Measurements from ENCODE around the gene ZFP92. TPM values are rescaled to one million over a fixed set of nuclear protein-coding genes. Genes with fewer than 3 reads are reported as not detected.

Gene ZFP92
- total and polyA plus RNA-seq, 8 donors = 0.98 to 2.9 (median 1.2) TPM

DNA sequence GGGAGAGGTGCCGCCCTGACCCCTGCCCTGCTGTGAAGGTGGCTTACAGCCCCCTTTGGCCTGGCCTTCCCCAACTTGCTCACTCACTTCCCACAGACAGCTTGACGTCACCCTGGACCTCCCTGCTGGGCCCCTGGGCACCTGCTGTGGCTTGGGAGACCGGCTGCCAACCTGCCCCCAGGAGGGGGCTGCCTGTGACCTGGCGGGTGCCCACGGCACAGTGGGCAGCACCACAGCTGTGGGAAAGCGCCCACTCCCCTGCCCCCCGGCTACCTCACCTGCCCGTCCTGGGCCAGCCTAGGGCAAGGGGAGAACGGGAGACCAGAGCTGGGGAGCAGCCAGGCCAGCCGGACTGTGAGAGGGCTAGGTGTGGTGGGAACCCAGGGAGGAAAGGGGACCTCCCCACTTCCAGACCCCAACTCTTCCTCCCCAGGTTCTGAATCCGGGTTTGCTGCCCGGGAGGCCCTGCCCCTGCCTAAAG is 2.4 kb upstream of the ZFP92 start:
- TF ChIP-seq, protein P1, sequence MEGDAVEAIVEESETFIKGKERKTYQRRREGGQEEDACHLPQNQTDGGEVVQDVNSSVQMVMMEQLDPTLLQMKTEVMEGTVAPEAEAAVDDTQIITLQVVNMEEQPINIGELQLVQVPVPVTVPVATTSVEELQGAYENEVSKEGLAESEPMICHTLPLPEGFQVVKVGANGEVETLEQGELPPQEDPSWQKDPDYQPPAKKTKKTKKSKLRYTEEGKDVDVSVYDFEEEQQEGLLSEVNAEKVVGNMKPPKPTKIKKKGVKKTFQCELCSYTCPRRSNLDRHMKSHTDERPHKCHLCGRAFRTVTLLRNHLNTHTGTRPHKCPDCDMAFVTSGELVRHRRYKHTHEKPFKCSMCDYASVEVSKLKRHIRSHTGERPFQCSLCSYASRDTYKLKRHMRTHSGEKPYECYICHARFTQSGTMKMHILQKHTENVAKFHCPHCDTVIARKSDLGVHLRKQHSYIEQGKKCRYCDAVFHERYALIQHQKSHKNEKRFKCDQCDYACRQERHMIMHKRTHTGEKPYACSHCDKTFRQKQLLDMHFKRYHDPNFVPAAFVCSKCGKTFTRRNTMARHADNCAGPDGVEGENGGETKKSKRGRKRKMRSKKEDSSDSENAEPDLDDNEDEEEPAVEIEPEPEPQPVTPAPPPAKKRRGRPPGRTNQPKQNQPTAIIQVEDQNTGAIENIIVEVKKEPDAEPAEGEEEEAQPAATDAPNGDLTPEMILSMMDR (IDR thresholded peaks at IDR 0.05) = no peak
- H3K9me3 ChIP-seq = no peaks in the 10 kb centered on the region
- peaks cover 0 to 8% of the 10 kb centered on the region in 2 donors for H3K4me1 ChIP-seq
- DNase-seq (no peak), ATAC-seq (no peak)
- no peak overlapping the region for H3K4me3 ChIP-seq
- intact Hi-C loops (cut with DNase I) = no loop called here
- no peaks in the 10 kb centered on the region for H3K36me3 ChIP-seq
- no peaks in the 10 kb centered on the region for H3K27me3 ChIP-seq
- H3K27ac ChIP-seq = no peak overlapping the region

DNA sequence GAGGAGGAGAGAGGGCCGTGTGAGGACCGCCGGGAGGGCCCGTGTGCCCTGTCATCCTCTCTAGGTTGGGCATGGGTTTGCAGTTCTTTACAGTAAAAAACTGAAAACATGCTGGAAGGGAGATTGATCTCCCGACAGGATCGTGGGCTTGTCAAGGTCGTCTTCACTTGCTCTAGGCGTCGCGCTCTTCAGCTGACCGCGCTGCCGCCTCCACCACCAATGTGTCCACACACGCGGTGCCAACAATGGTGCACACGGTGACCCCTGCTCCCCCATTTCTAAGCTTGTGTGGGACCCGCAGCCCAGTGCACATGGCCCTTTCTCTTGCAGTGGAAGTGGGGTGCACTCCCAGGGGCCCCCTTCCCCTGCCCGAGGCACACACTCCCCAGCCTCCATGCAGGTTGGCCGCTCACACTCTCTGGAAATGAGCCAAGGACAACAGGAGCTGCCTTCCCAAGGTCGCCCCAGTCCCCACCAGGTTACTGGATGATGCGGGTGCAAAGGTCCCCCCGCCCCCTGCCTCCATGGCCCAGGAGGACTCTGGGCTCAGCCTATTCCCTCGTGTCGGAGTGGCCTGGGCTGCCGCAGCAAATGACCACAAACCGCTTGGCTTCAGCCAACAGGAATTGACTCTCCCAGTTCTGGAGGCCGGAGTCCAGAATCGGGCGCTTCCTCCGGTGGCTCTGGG is 1.7 kb upstream of the ZFP92 start:
- TF ChIP-seq, protein P1 (IDR thresholded peaks at IDR 0.05) = no peak
- DNase-seq = no peak
- Histone ChIP-seq H3K4me1 (peaks cover 0 to 8% of the 10 kb centered on the region in 2 donors), H3K27ac (no peak overlapping the region), H3K9me3 (no peaks in the 10 kb centered on the region), H3K4me3 (no peak overlapping the region), H3K27me3 (no peaks in the 10 kb centered on the region), H3K36me3 (no peaks in the 10 kb centered on the region)
- ATAC-seq = no peak
- intact Hi-C loops (cut with DNase I) = no loop called here

DNA sequence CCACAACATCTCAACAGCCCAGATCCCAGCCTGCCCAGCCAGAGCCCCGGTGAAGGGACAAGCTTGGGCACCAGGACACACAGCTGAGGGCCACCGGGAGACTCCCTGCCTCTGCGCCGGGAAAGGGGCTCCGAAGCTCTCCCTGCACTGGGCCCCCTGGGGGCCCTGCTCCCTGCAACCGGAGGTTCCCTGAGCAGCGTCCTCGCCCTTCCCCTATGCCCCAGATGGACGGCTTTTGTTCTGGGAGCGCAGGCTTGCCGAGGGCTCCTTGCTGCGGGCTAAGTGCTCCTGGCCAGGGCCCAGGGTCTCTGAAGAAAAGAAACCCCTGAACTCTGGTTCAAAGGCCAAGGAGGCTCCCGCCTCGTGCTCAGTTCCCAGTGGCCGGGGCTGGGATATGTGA is 899 bp upstream of the ZFP92 start:
- no peak for ATAC-seq
- no peaks in the 10 kb centered on the region for H3K27me3 ChIP-seq
- intact Hi-C loops (cut with DNase I) = no loop called here

DNA sequence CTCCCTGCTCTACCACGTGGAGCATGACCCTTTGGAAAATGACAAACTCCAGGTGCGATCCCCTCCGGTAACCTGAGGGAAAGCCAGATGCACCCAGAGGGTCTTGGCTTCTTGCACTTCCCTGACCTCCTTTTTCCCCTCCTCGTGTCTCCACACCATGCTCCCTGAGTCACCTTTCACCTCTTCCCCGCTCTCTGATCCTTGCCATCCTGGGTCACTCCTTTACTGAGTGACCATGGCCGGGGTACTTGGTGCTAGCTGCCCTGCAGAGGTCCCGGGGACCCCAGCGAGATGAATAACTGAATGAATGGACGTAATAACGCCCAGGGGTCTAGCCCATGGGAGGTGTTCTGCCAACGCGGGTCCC is 401 bp upstream of the ZFP92 start:
- TF ChIP-seq, protein P1 (IDR thresholded peaks at IDR 0.05) = no peak
- Histone ChIP-seq H3K27me3 (no peaks in the 10 kb centered on the region), H3K4me1 (peaks cover 0 to 8% of the 10 kb centered on the region in 2 donors), H3K36me3 (no peaks in the 10 kb centered on the region), H3K4me3 (peak overlapping the region; percentile 43 to 52), H3K27ac (no peak overlapping the region), H3K9me3 (no peaks in the 10 kb centered on the region)
- DNase-seq (no peak), ATAC-seq (no peak)
- intact Hi-C loops (cut with DNase I) = no loop called here

More for the DNA sequence above, 899 bp upstream of the ZFP92 start:
- Histone ChIP-seq H3K9me3 (no peaks in the 10 kb centered on the region), H3K4me1 (peaks cover 0 to 8% of the 10 kb centered on the region in 2 donors), H3K4me3 (no peak overlapping the region), H3K36me3 (no peaks in the 10 kb centered on the region), H3K27ac (no peak overlapping the region)
- no peak for DNase-seq
- TF ChIP-seq, protein P1 (IDR thresholded peaks at IDR 0.05) = no peak

DNA sequence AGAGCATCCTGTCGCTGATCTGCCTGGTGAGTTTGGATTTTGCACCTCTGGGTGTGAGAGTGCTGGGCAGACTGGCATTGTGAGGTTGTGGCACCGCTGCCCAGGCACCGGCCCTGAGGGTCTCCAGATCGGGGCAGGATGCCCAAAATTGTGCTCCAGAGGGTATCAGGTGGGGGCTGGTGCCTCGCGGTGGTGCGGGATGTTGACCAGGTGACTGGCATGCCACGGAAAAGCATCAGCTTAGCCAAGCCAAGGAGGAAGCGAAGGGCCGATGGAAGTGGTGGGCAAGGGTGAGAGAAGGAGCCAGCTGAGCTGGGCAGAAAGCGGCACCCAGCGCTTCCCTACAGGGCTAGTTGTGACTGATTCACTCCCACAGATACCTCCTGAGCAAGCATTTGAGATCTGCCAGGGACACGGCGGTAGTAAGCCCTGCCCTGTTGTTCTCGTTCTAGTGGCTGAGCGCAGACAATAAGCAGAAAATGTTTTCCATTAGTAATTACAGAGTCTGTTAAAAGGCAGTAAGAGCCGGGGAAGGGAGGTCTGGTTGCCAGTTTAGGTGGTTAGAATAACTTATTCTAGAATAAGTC is 809 bp downstream of the ZFP92 start:
- ATAC-seq (peak; percentile 6), DNase-seq (no peak)
- H3K36me3 ChIP-seq = no peaks in the 10 kb centered on the region
- intact Hi-C loops (cut with DNase I) = no loop called here
- no peaks in the 10 kb centered on the region for H3K9me3 ChIP-seq
- no peak overlapping the region for H3K27ac ChIP-seq
- TF ChIP-seq, protein P1 (IDR thresholded peaks at IDR 0.05) = no peak
- no peaks in the 10 kb centered on the region for H3K27me3 ChIP-seq
- H3K4me1 ChIP-seq = peaks cover 0 to 8% of the 10 kb centered on the region in 2 donors
- H3K4me3 ChIP-seq = peak overlapping the region; percentile 43 to 52
